MCF 10A (cell line): ENCODE results near the gene RBBP8. TPM values are rescaled to one million over a fixed set of nuclear protein-coding genes. Genes with fewer than 3 reads are reported as not detected.

ENCODE experiments used
- BruUV-seq: library from RNA; stranded (reverse); fragments of 400-500 nt; replicated peaks from 2 replicates; lab custom pipeline; 2021; lab: Mats Ljungman, UMichigan
- CTCF ChIA-PET: fragments of 300-600 bp; sonication (Branson Sonifier 250); formaldehyde crosslinking; extraction: SDS; loops from one replicate; lab custom pipeline; 2021; ENCODE audit warnings: antibody characterized with exemption, inconsistent platforms; lab: Yijun Ruan, JAX
- POLR2A ChIA-PET: fragments of 300-600, 350-650 bp; sonication (Branson Sonifier 250); formaldehyde crosslinking; extraction: SDS; loops from one replicate; lab custom pipeline; 2020; ENCODE audit warnings: antibody characterized with exemption, inconsistent platforms; lab: Yijun Ruan, JAX
- DNase-seq: peaks from one replicate; pipeline ENCODE4 v3.0.0-alpha.2; 2018; ENCODE audit not compliant: unreplicated experiment
- H3K27ac Mint-ChIP-seq: one replicate; pipeline ENCODE4 v1.8.0; 2022; ENCODE audit warnings: mild to moderate bottlenecking, low read depth, mixed read lengths; ENCODE audit not compliant: unreplicated experiment
- H3K27me3 Mint-ChIP-seq: one replicate; pipeline ENCODE4 v1.8.0; 2022; ENCODE audit warnings: mixed read lengths; ENCODE audit not compliant: insufficient read depth, unreplicated experiment
- H3K36me3 Mint-ChIP-seq: one replicate; pipeline ENCODE4 v1.8.0; 2022; ENCODE audit warnings: mild to moderate bottlenecking, moderate library complexity, mixed read lengths; ENCODE audit not compliant: insufficient read depth, unreplicated experiment
- H3K4me1 Mint-ChIP-seq: one replicate; pipeline ENCODE4 v1.8.0; 2022; ENCODE audit warnings: mixed read lengths; ENCODE audit not compliant: insufficient read depth, unreplicated experiment
- H3K4me3 Mint-ChIP-seq: one replicate; pipeline ENCODE4 v1.8.0; 2022; ENCODE audit warnings: mild to moderate bottlenecking, moderate library complexity, mixed read lengths; ENCODE audit not compliant: unreplicated experiment
- H3K9me3 Mint-ChIP-seq: one replicate; pipeline ENCODE4 v1.8.0; 2022; ENCODE audit warnings: mixed read lengths; ENCODE audit not compliant: unreplicated experiment
- intact Hi-C: fragments of 100-400 bp; cut with micrococcal nuclease; formaldehyde crosslinking; loops from 2 replicates; pipeline ENCODE4 v1.14.1; 2022
- total RNA-seq: library from RNA; stranded (reverse); gene quantifications from 2 replicates; pipeline ENCODE4 v1.2.3, GENCODE V29; 2022
- TF ChIP-seq, protein P1 (sequence below): fragments of 200-600 bp; IDR thresholded peaks from one replicate; pipeline ENCODE4 v1.8.0; 2022; ENCODE audit warnings: antibody characterized with exemption, mild to moderate bottlenecking; ENCODE audit not compliant: unreplicated experiment

RBBP8 gene
- total RNA-seq, 1 experiment from 2014 or later: 59.7 TPM

DNA sequence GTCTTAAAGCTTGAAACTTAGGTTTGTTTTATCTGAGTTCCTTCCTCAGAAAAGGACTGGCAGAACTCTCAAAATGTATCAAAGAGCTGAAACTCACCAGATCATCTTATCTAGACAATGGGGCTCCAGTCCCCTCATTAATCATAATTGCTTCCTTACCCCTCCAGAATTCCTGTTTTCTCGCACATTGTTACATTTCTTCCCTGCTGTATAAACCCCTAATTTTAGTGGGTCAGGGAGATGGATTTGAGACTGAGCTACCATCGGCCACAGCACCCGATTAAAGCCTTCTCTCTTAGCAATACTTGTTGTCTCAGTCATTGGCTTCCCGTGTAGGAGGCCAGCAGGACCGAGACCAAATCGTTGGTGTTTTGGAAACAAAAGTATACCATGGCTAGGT is 130.4 kb downstream of the RBBP8 start:
- ChIA-PET POLR2A (interaction anchor here (0.6 to 0.7 kb wide), 2 partner anchors 13 to 23 kb away, joined by 3 read pairs; no protein-coding TSS in a partner anchor), CTCF (interaction anchor here (1.0 kb wide), 1 partner anchor 70 kb away, joined by 3 read pairs; no protein-coding TSS in a partner anchor)
- BruUV-seq: no TSS peak
- TF ChIP-seq, protein P1, sequence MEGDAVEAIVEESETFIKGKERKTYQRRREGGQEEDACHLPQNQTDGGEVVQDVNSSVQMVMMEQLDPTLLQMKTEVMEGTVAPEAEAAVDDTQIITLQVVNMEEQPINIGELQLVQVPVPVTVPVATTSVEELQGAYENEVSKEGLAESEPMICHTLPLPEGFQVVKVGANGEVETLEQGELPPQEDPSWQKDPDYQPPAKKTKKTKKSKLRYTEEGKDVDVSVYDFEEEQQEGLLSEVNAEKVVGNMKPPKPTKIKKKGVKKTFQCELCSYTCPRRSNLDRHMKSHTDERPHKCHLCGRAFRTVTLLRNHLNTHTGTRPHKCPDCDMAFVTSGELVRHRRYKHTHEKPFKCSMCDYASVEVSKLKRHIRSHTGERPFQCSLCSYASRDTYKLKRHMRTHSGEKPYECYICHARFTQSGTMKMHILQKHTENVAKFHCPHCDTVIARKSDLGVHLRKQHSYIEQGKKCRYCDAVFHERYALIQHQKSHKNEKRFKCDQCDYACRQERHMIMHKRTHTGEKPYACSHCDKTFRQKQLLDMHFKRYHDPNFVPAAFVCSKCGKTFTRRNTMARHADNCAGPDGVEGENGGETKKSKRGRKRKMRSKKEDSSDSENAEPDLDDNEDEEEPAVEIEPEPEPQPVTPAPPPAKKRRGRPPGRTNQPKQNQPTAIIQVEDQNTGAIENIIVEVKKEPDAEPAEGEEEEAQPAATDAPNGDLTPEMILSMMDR: no peak
- Mint-ChIP-seq H3K4me1 (no peaks in the 10 kb centered on the region), H3K36me3 (no peaks in the 10 kb centered on the region), H3K9me3 (peaks cover 11% of the 10 kb centered on the region), H3K27me3 (no peaks in the 10 kb centered on the region), H3K27ac (no peak overlapping the region), H3K4me3 (no peak overlapping the region)
- intact Hi-C loops: no loop called here
- no peak for DNase-seq

DNA sequence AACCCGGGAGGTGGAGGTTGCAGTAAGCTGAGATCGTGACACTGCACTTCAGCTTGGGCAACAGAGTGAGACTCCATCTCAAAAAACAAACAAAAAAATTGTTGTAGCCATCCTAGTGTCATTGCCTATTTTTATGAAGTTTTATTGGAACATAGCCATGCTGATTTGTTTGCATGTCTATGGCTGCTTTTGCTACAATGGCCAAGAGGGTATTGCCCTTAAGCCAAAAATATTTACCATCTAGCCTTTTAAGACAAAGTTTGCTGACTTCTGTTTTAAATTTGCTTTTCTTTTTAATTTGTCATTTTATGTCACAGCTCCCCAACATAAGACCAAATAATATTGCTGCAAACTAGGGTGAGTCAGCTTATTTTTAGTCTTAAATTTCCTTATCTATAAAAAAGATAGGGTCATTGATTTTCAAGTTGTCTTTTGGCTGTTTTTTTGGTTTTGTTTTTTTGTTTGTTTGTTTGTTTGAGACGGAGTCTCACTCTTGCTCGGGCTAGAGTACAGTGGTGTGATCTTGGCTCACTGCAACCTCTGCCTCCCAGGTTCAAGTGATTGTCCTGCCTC is 132.2 kb downstream of the RBBP8 start:
- no TSS peak for BruUV-seq

DNA sequence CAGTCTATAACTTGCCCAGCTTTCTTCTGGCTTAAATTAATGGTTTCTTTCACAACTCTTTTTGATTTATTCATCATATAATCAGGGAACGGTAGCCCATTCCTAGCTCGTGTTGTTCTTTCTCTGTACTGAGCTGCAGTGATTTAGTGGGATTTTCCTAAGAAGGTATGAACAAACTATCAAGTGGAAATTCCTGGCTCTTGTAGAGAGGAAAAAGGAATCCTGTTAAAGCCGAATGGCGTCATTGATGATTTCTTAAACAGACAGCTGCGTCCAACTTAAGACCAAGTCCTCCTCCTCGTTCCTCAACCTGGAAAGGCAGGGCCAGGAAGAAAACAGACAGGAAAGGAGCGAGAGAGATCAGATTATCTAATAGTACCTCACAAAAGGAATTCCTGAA is 132.9 kb downstream of the RBBP8 start:
- Mint-ChIP-seq H3K36me3 (no peaks in the 10 kb centered on the region), H3K27ac (no peak overlapping the region), H3K4me1 (no peaks in the 10 kb centered on the region), H3K9me3 (peaks cover 11% of the 10 kb centered on the region), H3K4me3 (no peak overlapping the region), H3K27me3 (no peaks in the 10 kb centered on the region)
- intact Hi-C loops: no loop called here
- DNase-seq: no peak
- ChIA-PET POLR2A (no interaction called here), CTCF (no interaction called here)
- no TSS peak for BruUV-seq
- TF ChIP-seq, protein P1: no peak

More for the DNA sequence above, 132.2 kb downstream of the RBBP8 start:
- Mint-ChIP-seq H3K4me1 (no peaks in the 10 kb centered on the region), H3K36me3 (no peaks in the 10 kb centered on the region), H3K27me3 (no peaks in the 10 kb centered on the region), H3K4me3 (no peak overlapping the region), H3K27ac (no peak overlapping the region), H3K9me3 (peaks cover 11% of the 10 kb centered on the region)
- CTCF ChIA-PET: no interaction called here
- POLR2A ChIA-PET: no interaction called here
- intact Hi-C loops: no loop called here
- no peak for DNase-seq
- TF ChIP-seq, protein P1: no peak

DNA sequence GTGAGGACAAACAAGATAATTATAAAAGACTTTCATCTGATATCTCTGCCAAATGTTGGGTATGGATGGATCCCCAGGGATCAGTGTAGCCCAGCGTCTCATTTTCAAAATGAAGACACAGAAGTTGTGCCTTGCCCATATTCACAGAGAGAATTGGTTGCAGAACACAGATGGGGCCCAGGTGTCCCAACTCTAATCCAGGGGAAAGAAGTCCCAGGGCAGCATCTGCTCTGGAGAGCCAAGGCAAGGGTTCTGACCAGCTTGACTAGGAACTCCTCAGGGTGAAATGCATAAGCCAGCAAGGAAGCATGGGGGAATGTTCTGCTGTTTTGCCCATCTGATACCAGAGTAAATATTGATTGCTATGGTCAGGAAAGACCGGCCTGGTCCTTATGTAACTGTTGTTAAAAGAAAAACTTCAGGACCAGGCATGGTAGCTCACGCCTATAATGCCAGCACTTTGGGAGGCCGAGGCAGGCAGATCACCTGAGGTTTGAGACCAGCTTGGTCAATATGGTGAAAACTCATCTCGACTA is 133.4 kb downstream of the RBBP8 start:
- H3K36me3 Mint-ChIP-seq: no peaks in the 10 kb centered on the region
- ChIA-PET CTCF (no interaction called here), POLR2A (no interaction called here)
- TF ChIP-seq, protein P1: no peak
- no peak overlapping the region for H3K27ac Mint-ChIP-seq
- intact Hi-C loops: no loop called here
- H3K9me3 Mint-ChIP-seq: peaks cover 11% of the 10 kb centered on the region
- no peaks in the 10 kb centered on the region for H3K27me3 Mint-ChIP-seq
- BruUV-seq: no TSS peak
- no peak for DNase-seq
- H3K4me3 Mint-ChIP-seq: no peak overlapping the region
- peaks cover 4% of the 10 kb centered on the region for H3K4me1 Mint-ChIP-seq
